ENCODE data around the gene B9D1.

The B9D1 gene

DNA sequence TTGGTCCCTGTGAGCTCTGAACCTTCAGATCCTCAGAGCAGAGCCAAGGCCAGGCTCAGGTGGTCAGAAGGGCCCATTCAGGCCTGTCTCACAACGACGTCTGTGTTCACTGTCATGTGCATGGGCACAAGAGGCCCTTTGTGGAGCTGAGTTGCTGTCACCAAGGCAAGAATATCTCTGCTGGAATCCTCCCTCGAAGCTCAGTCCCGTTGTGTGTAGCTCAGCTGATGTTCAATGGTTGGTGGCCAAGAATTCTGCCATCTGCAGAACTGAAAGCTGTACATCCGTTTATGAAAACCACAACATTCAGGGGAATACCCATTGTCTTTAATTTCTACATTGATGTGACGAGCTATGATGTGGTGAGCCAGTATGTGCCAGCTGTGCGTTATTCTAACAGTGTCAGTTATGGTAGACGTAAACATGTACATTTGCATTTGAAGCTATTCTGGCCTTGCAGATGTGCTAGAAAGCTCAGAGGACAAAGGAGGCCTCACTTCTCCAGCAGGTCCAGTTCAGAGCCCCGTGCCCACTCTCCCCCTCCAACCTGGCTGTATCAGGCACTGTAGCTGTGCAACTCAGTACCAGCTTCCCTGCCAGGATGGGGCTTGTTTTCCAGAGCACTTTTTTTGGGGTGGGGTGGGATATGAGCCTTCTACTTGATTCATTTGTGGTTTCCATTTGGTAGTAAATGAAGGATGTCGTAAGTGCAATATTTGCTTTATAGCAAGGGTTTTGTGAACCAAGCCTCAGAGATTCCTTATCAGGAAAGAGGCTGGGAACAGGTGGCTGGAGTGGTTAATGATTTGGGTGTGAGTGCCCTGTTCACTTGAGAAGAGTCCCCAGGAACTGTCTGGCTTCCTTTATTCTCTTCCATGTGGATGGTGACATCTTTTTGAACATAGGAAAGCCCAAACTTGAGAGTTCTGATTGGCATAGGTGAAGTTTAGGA, 56.1 kb downstream of the B9D1 start:
- H2AFZ ChIP-seq (ENCODE audit: low read depth, low read length, severe bottlenecking): no peak overlapping the region
- peak overlapping the region; percentile 43 for H3K4me2 ChIP-seq (ENCODE audit: low read depth, low read length, poor library complexity, severe bottlenecking)
- H3K9ac ChIP-seq (ENCODE audit: low read length): peak overlapping the region; percentile 3; the same call in 1 of the 2 replicates
- no peaks in the 10 kb centered on the region for H3K9me2 ChIP-seq (replicated peaks; ENCODE audit: insufficient read depth, low read length)
- no peaks in the 10 kb centered on the region for H3K27me3 ChIP-seq (ENCODE audit: low read length)
- H3K9me3 ChIP-seq (ENCODE audit: insufficient read depth, low read length): no peaks in the 10 kb centered on the region
- H3K36me3 ChIP-seq (ENCODE audit: low read length): no peaks in the 10 kb centered on the region
- H3K4me3 ChIP-seq (ENCODE audit: insufficient read depth, low read length, poor library complexity, severe bottlenecking): peak overlapping the region; percentile 8
- no peaks in the 10 kb centered on the region for H3K79me2 ChIP-seq (ENCODE audit: insufficient read depth, low read length)
- H3K27ac ChIP-seq (ENCODE audit: low read depth, low read length): peak overlapping the region; percentile 62
- no peak for TF ChIP-seq EZH2phosphoT487 (conservative IDR thresholded peaks at IDR 0.05; ENCODE audit: low read length)
- TF ChIP-seq, protein P1, sequence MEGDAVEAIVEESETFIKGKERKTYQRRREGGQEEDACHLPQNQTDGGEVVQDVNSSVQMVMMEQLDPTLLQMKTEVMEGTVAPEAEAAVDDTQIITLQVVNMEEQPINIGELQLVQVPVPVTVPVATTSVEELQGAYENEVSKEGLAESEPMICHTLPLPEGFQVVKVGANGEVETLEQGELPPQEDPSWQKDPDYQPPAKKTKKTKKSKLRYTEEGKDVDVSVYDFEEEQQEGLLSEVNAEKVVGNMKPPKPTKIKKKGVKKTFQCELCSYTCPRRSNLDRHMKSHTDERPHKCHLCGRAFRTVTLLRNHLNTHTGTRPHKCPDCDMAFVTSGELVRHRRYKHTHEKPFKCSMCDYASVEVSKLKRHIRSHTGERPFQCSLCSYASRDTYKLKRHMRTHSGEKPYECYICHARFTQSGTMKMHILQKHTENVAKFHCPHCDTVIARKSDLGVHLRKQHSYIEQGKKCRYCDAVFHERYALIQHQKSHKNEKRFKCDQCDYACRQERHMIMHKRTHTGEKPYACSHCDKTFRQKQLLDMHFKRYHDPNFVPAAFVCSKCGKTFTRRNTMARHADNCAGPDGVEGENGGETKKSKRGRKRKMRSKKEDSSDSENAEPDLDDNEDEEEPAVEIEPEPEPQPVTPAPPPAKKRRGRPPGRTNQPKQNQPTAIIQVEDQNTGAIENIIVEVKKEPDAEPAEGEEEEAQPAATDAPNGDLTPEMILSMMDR (IDR thresholded peaks at IDR 0.05; ENCODE audit: insufficient read depth, low read length, poor library complexity, severe bottlenecking): no peak
- H4K20me1 ChIP-seq (ENCODE audit: low read depth, low read length): no peaks in the 10 kb centered on the region
- H3F3A ChIP-seq (ENCODE audit: insufficient read depth): peaks cover 10% of the 10 kb centered on the region

GRCh38 chr17:19305761-19306159, 56.8 kb downstream of the B9D1 start:
- H3K9ac ChIP-seq (ENCODE audit: low read length): peak overlapping the region; percentile 3; the same call in 1 of the 2 replicates
- H3K27me3 ChIP-seq (ENCODE audit: low read length): no peaks in the 10 kb centered on the region
- H3K27ac ChIP-seq (ENCODE audit: low read depth, low read length): peak overlapping the region; percentile 62
- H3K9me3 ChIP-seq (ENCODE audit: insufficient read depth, low read length): no peaks in the 10 kb centered on the region
- peak overlapping the region; percentile 35 for H3K4me2 ChIP-seq (ENCODE audit: low read depth, low read length, poor library complexity, severe bottlenecking)
- no peaks in the 10 kb centered on the region for H3K79me2 ChIP-seq (ENCODE audit: insufficient read depth, low read length)
- no peak overlapping the region for H2AFZ ChIP-seq (ENCODE audit: low read depth, low read length, severe bottlenecking)
- no peak overlapping the region for H3K4me3 ChIP-seq (ENCODE audit: insufficient read depth, low read length, poor library complexity, severe bottlenecking)
- no peaks in the 10 kb centered on the region for H3K36me3 ChIP-seq (ENCODE audit: low read length)
- TF ChIP-seq, protein P1 (IDR thresholded peaks at IDR 0.05; ENCODE audit: insufficient read depth, low read length, poor library complexity, severe bottlenecking): no peak
- TF ChIP-seq EZH2phosphoT487 (conservative IDR thresholded peaks at IDR 0.05; ENCODE audit: low read length): no peak
- H3F3A ChIP-seq (ENCODE audit: insufficient read depth): peaks cover 10% of the 10 kb centered on the region
- H4K20me1 ChIP-seq (ENCODE audit: low read depth, low read length): no peaks in the 10 kb centered on the region
- no peaks in the 10 kb centered on the region for H3K9me2 ChIP-seq (replicated peaks; ENCODE audit: insufficient read depth, low read length)

DNA sequence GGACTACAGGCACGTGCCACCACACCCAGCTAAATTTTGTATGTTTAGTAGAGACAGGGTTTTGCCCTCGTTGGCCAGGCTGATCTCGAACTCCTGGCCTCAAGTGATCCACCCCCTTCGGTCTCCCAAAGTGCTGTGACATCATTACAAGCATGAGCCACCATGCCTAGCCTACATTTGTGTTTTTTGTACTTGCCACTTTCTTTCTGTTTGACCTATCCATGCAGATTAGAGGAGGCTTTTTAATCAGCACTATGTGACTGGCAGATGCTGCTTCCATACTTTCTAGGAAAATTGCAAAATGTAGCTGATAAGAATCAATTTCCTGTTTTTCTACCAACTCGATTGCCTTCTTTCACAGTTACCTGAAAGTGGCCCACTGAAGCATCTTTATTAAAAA, 57.3 kb downstream of the B9D1 start:
- no peaks in the 10 kb centered on the region for H3K79me2 ChIP-seq (ENCODE audit: insufficient read depth, low read length)
- H3K9ac ChIP-seq (ENCODE audit: low read length): no peak overlapping the region
- H4K20me1 ChIP-seq (ENCODE audit: low read depth, low read length): no peaks in the 10 kb centered on the region
- TF ChIP-seq EZH2phosphoT487 (conservative IDR thresholded peaks at IDR 0.05; ENCODE audit: low read length): no peak
- H3K27me3 ChIP-seq (ENCODE audit: low read length): no peaks in the 10 kb centered on the region
- H3K9me3 ChIP-seq (ENCODE audit: insufficient read depth, low read length): no peaks in the 10 kb centered on the region
- H3K4me3 ChIP-seq (ENCODE audit: insufficient read depth, low read length, poor library complexity, severe bottlenecking): no peak overlapping the region
- H3K4me2 ChIP-seq (ENCODE audit: low read depth, low read length, poor library complexity, severe bottlenecking): peak overlapping the region; percentile 35
- peaks cover 10% of the 10 kb centered on the region for H3F3A ChIP-seq (ENCODE audit: insufficient read depth)
- H3K36me3 ChIP-seq (ENCODE audit: low read length): no peaks in the 10 kb centered on the region
- peak overlapping the region; percentile 62 for H3K27ac ChIP-seq (ENCODE audit: low read depth, low read length)
- H3K9me2 ChIP-seq (replicated peaks; ENCODE audit: insufficient read depth, low read length): no peaks in the 10 kb centered on the region
- no peak overlapping the region for H2AFZ ChIP-seq (ENCODE audit: low read depth, low read length, severe bottlenecking)

GRCh38 chr17:19304751-19305150, 57.8 kb downstream of the B9D1 start:
- Histone ChIP-seq H3K27me3 (ENCODE audit: low read length) (no peaks in the 10 kb centered on the region), H3K4me2 (ENCODE audit: low read depth, low read length, poor library complexity, severe bottlenecking) (peak overlapping the region; percentile 9), H3K9me2 (replicated peaks; ENCODE audit: insufficient read depth, low read length) (no peaks in the 10 kb centered on the region), H3K4me3 (ENCODE audit: insufficient read depth, low read length, poor library complexity, severe bottlenecking) (no peak overlapping the region), H3K36me3 (ENCODE audit: low read length) (no peaks in the 10 kb centered on the region), H3K9me3 (ENCODE audit: insufficient read depth, low read length) (no peaks in the 10 kb centered on the region), H3K79me2 (ENCODE audit: insufficient read depth, low read length) (no peaks in the 10 kb centered on the region), H2AFZ (ENCODE audit: low read depth, low read length, severe bottlenecking) (no peak overlapping the region), H4K20me1 (ENCODE audit: low read depth, low read length) (no peaks in the 10 kb centered on the region), H3K9ac (ENCODE audit: low read length) (no peak overlapping the region), H3F3A (ENCODE audit: insufficient read depth) (peaks cover 10% of the 10 kb centered on the region), H3K27ac (ENCODE audit: low read depth, low read length) (no peak overlapping the region)
- TF ChIP-seq, protein P1 (IDR thresholded peaks at IDR 0.05; ENCODE audit: insufficient read depth, low read length, poor library complexity, severe bottlenecking): no peak
- no peak for TF ChIP-seq EZH2phosphoT487 (conservative IDR thresholded peaks at IDR 0.05; ENCODE audit: low read length)

Measured in SU-DHL-6 (cell line).